ENCODE measurements around the gene PRDM7. TPM values are rescaled to one million over a fixed set of nuclear protein-coding genes. Genes with fewer than 3 reads are reported as not detected.
"Not testable (repeated sequence)": the region's sequence is repeated elsewhere in the genome, so short reads cannot be mapped to it uniquely, and the experiment has no call there.

PRDM7 gene
- total RNA-seq, 1 donor from 2014 or later, result not detected

- no peak for DNase-seq (ENCODE audit: low spot score)
These were observed 64.0 kb downstream of the PRDM7 start for GRCh38 chr16:90012991-90013745.

GRCh38 chr16:90011908-90012501 lies 65.1 kb downstream of the PRDM7 start:
- DNase-seq (ENCODE audit: low spot score), result no peak

- no peak for DNase-seq (ENCODE audit: low spot score)
These were observed 65.7 kb downstream of the PRDM7 start for GRCh38 chr16:90011508-90011819.

- DNase-seq (ENCODE audit: low spot score), result no peak
These were observed 66.2 kb downstream of the PRDM7 start for GRCh38 chr16:90010676-90011507.

GRCh38 chr16:90009172-90009899 lies 67.8 kb downstream of the PRDM7 start:
- no peak for DNase-seq (ENCODE audit: low spot score)

- DNase-seq (ENCODE audit: low spot score), result no peak
These were observed 68.4 kb downstream of the PRDM7 start for GRCh38 chr16:90008708-90009145.

GRCh38 chr16:90007635-90008234 lies 69.4 kb downstream of the PRDM7 start:
- not testable (repeated sequence) for DNase-seq (ENCODE audit: low spot score)

- DNase-seq (ENCODE audit: low spot score), result no peak
These were observed 70.1 kb downstream of the PRDM7 start for GRCh38 chr16:90007015-90007414.

Other genes with a start within 250 kb of the PRDM7 start
- 41.6 TPM for gene SPIRE2, start 248.9 kb downstream of the PRDM7 start, total RNA-seq
- gene TCF25, start 203.7 kb downstream of the PRDM7 start, total RNA-seq, result 224 TPM
- 12.3 TPM for gene MC1R, start 158.5 kb downstream of the PRDM7 start, total RNA-seq
- gene TUBB3, start 154.0 kb downstream of the PRDM7 start, total RNA-seq, result 4.1 TPM
- gene DEF8, start 128.6 kb downstream of the PRDM7 start, total RNA-seq, result 45.9 TPM
- gene DBNDD1, start 57.9 kb downstream of the PRDM7 start, total RNA-seq, result 3.0 TPM